NCI-H146 treated with DMSO at 0.1 percent for 48 hours (cell line): ENCODE results near the gene ARHGEF17.
"Not testable (repeated sequence)": the region's sequence is repeated elsewhere in the genome, so short reads cannot be mapped to it uniquely, and the experiment has no call there.

ENCODE experiments used
- DNase-seq: peaks from one replicate; lab custom pipeline; 2025; ENCODE audit not compliant: unreplicated experiment; lab: John Stamatoyannopoulos, UW

The ARHGEF17 gene

DNA sequence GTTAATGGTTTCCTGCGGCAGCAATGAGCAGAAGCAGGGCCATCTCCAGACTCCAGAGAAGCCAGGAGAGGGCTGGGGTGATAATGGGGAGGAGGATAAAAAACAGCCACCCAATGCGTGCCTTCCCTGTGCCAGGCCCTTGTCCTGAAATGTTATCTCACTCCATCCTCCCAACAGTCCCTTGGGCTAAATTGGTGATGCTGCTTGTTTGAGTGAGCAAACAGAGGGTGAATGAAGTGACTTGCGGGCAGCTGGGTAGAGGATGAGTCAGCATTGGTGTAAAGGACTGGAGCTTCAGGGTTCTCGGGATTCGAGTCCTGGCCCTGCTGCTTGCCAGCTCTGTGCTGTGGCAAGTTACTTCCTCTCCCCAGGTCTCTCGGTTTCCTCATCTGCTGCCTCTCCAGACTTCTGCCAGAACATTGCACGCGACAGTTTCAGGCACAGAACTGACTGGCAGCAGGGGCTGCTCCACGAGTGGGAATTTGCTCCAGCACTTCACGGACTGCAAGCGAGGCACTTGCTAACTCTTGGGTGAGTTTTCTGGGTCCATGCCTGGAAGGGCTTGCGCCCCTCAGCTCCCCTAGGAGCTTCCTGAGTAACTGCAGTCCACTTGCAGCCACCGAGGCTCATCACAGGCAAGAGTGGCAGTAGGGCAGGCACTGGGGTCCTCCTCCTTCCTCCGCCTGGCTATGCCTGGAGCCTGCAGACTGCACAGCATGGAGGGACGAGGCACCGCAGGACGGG lies 36.0 kb upstream of the ARHGEF17 start, which contains the start of gene P2RY6:
P2RY6 (plus strand) TSS at position 403 of the 744 bp plus-strand sequence. CDS start 24,181 bp downstream, outside the sequence.
- peak; percentile 57 for DNase-seq

DNA sequence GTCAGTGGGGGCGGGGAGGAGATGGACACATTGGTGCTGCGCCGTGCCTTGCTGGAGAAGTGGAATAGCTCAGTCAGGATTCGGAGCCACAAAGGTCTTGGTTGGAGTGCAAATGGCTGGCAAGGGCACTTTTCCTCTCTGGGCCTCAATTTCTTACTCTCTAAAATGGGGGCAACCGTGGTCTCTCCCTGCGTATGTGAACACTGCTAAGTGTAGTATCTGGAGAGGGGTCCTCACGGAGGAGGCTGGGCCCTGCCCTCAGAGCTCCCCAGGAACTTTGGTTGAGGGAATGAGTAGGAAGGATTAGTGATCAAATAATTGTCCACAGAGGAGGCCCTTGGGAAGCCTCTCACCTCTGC lies 35.4 kb upstream of the ARHGEF17 start:
- no peak for DNase-seq

DNA sequence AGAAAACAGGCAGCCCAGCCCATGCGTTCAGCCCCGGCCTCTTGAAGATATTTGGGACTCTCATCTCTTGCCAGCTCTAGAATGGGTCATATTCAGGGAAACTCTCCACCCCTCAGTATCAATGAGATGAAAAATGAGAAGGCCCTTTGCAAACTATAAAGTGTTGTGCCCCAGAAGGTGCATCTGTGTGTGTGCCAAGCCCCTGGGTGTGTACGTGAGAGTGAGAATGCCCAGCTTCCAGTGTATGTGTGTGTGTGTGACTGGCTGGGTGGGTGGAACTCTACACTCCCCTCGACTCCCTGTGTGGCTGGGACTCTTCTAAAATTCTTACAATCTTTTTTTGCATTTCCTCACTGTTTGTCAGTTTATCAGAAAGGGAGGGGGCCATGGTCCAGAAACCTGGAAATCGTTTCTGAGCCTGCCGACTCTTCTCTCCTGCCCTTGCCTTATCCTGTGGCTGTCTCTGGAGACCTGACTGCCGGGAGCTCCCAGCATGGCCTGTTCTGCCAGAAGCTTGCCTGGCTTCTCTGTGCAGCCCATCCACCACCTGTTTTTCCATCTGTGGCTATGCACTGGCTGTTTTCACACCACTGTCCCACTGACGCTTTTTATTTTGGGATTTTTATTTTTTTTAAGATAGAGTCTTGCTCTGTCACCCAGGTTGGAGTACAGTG lies 34.7 kb upstream of the ARHGEF17 start:
- DNase-seq, result no peak

DNA sequence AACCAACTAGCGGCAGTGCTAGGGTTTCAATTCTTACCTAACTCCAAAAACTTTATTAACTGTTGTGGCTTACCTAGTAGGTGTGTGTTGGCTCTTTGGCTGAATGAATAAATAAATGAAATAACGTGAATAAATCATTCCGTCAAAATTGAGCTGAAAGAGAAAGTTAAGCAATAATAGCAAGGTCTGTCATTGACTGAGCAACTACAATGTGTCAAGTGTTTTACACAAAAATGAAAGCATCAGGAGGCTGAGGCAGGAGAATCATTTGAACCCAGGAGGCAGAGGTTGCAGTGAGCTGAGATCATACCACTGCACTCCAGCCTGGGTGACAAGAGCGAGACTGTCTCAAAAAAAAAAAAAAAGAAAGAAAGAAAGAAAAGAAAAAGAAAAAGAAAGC lies 33.9 kb upstream of the ARHGEF17 start:
- DNase-seq, result not testable (repeated sequence)

DNA sequence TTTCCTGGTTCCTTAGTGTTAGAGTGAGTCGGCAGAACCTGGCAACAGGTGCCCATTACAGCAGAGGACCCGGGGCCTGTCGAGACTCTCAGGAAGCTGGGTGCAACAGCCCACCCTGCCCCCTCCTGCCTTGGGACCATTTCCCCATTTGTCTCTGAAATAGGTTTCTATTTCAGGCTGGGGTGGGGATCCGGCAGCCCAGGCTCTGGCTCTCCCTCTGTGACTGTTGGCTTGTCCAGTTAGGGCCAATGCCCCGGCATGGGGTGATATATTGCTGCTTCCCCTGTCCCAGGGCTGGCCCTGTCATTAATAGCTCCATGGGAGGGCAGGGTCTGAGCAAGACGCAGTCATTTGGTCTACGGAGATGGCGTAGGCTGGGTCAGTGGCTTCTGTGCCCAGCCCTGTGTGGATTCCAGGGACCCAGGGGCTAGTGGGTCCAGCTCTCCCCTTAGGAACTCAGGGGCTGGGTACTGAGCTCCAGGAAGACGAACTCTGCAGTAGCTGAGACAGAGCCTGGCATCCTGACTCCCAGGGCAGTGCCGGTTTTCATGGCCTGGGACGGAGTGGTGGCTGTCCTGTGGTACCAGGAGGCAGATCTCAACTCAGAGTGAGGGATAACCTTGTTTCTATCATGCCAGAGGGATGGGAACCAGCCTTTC lies 33.2 kb upstream of the ARHGEF17 start:
- DNase-seq, result no peak

DNA sequence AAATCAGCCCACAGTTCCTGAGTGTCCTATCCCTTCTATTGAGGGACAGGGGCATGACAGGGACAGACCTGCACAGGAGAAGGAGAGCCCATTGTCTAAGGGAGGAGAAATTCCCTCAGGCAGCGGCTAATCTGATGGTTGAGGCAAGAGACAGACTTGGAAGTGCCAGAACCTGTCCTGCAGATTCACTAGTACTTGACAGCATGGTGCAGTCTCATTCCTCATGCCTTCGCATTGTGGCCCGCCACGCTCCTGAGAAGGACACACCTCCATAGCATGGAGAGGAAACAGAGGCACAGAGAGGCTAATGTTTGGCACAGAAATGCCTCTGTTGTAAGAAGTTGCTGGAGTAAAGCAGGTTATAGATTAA lies 32.7 kb upstream of the ARHGEF17 start:
- DNase-seq, result no peak

DNA sequence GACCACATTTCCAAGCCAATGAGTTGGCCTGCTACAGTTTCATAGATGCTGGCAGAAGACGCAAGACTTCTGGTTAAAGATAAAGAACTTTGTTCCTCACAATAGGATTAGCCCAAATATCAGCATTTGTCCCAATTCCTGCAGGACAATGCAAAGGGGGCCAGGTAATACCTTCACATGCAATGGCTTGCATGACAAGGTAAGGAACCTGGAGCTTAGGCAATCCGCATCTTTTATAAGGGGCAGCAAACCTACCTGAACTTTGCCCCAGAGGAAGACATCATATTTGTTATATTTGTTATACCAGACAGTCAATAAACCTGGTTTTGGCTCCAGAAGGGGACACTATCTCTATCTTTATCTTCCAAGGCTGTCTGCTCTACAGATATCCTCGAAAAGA lies 30.6 kb upstream of the ARHGEF17 start:
- DNase-seq, result no peak

DNA sequence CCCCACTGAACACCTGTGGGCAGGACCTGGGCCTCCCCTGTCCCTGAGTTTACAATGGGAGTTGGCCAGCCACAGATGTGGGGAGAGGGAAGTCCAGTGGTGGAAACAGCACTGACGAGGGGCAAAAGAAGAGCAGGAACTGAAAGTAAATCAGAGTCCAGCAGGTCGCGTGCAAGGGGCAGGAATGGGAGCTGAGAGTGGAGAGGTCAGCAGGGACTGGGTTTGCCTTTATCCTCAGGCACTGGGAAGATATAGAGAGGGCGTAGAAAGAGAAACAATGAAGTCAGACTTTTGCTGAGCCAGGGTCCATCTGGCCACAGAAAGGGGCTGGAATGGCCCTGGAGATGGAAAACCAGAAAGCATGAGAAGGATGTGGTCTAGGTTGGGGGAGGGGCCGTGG lies 27.4 kb upstream of the ARHGEF17 start:
- no peak for DNase-seq

DNA sequence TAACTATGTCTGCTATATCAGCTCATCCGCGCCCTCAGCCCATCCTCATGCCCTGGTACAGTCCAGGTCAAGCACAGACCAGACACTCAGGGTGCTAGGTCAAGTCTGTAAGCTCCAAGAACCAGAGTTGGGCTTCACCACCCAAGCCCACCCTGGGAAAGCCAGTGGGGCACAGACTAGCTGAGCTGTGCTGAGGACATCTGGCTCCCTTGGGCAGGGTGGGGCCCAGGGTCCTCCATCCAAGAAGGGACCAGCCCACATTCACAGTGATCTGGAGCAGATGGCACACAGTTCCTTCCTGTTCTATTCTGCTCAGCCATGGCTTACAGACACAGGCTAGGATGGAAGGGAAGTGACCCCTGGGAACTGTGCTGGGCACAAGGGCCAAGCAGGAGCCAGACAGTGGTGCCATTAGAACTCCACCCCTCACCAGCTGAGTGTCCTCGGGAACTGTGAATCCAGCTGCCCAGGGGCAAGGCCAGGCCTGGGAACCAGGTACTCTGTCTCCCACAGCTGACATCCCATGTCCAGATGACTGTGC lies 26.8 kb upstream of the ARHGEF17 start:
- DNase-seq, result no peak

DNA sequence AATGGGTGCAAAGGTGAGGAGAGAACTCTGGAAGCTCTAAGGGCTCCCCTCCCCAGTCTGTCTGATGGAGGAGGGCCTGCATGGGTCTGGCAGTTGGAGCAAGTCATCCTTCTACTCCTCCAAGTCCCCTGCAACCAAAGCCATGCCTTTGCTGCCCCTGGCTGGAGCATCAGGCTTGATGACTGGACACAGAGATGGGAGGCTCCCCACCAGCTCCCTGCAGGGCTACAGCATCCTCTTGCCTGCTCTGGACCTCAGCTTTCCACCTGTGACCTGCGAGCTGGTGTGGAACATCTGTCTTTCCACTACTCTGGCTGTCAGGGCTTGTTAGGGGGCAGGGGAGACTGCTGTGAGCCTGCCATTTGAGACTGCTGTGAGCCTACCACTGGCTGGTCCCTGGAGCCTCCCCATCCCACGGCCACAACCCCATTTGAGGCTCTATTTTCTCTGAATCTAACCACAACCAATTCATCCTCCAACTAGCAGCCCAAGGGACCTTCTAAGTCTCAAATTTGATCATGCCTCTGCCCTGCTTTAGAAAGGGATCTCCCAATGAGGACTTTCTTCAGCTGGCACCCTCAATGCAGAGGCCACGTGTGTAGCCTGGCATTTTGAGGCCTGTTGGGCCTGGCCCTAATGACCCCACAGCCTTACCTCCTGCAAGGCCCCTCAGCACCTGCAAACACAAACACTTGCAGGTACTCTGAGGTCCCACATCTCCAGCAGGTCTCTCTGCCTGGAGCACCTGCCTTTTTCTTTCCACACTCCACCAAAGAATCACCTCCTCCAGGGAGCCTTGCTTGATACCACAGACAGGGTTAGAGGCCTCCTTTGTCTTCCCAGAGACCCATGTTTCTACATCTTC lies 26.0 kb upstream of the ARHGEF17 start:
- no peak for DNase-seq

DNA sequence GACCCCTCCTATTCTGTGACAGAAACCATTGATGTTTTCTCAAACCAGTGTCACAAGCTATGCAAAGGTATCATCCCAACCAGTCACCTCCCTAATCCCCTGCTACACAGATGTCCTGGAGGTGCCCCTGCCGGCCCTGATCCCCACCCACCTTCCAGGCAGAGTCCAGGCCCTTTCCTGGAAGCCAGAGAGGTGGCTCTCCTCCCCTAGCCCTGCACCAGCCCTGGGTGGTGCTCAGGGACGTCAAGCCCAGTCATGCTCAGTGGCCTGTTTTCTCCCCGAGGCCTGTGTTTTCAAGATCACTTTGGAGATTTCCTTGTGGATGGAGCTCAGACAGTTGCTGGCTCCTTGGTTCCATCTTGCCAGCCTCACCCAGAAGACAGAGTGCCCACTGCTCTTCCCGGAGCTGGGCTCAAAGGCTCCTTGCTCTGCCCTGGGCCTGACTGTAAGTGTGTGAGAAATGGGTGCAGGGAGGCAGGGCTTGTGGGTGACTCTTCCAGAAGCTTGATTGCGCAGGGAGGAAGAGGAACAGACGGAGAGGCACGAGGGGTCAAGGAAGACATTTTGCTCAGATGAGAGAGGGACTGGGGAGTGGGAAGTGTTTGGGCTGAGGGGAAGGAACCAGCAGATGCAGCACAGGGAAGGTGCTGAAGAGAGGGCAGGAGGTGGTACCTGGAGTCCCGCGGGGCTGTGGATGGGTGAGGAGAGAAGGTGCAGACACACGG lies 24.6 kb upstream of the ARHGEF17 start:
- no peak for DNase-seq

DNA sequence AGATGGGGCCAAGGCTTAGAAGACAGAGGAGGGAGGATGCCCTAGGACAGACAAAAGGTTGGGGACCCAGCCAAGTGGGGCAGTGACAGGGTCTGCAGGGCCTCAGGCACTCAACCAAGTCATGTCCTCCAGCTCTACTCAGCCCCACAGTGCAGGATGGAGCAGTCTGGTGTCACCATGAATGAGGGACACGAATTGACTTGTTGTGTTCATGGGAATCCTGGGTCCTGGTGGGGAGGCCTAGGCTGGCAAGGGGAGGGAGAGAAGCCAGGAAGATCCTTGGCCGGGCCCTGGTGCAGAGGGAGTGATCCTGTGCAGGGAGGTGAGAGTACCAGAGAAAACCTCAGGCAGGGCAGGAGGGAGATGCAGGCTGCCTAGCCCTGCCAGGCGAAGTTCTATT lies 24.0 kb upstream of the ARHGEF17 start:
- DNase-seq, result no peak

DNA sequence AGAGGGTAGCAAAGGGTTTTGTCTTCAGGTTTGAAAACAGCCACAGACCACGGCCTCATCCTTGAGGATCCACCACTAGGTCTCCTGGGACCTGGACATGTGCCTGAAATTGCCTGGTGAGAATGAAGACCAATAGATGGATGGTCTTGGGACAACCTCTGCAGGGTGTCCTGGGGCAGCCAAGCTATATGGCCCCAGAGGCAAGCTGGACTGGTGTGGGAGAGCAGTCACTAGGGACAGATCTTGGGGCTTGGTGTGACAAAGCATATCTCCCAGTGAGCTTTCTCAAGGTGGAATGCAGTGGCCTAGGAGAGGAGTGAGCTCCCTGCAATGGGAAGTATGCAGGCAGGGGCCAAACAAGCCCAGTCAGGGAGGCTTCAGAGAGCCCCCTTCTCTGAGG lies 22.4 kb upstream of the ARHGEF17 start:
- DNase-seq, result no peak

DNA sequence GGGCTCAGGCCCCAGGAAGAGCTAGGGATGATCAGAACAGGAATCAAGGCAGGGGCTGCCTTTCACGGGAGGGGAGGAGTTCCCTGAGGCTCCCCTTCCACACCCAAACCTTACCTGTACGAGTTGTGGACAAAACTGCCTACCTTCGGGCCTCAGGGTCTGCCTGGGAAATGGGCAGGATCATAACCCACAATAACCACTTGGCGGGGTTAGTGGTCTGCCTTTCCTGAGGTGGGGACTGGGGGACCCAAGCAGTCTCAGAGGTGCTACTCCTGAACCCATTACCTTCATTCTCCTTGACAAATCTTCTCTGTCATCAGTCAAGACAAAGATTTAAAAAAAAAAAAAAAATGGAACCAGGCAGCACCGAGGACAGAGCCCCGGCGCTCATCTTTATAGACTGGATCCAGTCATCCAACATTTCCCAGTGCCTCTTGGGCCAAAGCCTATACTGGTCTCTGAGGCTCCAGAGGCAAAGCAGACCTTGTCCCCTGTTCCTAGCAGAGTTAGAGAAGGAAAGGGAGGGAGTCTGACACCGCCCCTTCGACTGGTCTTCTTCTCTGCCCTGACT lies 21.8 kb upstream of the ARHGEF17 start:
- DNase-seq, result no peak

DNA sequence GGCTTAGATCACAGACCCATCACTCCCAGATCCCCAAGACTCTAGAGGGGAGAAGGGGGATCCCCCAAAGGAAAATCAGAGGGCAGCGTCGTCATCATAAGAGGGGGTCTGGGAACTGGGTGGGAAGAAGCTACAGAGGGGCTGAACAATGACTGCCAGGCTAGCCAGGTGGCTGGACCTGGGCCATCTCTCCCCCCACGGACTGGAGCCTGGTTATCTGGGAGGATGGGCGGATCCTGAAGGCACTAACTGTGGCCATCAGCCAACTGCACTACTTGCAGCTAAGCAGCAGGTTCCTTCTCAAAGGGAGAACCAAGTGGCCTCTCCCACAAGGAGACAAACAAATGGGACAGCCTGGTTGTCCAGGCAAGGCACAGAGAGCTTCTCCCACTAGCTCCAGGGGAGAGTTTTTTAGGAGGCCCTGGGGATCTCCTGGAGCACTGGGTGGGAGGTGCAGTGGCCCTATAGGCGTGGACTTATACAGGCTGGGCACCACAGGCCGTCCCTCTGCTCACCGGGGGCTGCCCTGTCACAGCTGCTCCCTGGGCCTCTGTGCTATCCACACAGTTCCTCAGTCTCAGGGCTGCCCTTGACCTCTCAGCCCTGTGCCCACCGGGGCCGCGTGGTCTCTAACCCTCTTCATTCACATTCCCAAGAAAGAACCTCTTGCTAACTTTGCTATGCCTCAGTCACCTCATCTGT lies 20.5 kb upstream of the ARHGEF17 start:
- DNase-seq, result no peak

DNA sequence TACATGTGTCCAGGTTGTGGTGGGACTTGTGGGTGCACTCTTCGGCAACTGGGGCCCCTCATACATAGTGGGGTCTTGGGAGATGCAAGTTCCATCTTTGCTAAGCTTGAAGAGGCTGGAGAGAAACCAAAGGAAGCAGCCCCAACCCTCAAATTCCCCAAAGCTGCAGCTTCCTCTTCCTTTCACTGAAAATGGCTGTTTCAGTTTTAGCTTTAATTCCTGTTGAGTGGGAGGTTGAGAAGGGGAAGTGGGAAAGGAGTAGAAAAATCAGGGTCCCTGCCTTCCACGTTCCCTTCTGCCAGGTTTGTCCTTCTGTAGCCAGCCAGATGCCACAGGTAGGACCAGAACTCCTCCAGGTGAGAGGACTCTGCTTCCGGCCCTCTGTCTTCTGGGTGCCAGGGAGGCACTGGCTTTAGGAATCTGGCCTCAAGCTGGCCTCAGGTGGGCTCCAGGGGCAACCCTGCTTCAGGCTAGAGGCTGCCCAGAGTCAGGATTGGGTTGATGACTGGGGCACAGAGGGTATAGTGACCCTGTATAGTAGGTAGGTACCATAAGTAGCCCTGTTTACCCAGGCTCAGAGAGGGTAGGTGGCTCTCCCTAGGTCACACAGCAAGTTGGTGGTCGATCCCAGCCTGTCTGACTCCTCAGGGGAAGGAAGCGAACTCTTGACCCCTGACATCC lies 19.7 kb upstream of the ARHGEF17 start:
- no peak for DNase-seq

DNA sequence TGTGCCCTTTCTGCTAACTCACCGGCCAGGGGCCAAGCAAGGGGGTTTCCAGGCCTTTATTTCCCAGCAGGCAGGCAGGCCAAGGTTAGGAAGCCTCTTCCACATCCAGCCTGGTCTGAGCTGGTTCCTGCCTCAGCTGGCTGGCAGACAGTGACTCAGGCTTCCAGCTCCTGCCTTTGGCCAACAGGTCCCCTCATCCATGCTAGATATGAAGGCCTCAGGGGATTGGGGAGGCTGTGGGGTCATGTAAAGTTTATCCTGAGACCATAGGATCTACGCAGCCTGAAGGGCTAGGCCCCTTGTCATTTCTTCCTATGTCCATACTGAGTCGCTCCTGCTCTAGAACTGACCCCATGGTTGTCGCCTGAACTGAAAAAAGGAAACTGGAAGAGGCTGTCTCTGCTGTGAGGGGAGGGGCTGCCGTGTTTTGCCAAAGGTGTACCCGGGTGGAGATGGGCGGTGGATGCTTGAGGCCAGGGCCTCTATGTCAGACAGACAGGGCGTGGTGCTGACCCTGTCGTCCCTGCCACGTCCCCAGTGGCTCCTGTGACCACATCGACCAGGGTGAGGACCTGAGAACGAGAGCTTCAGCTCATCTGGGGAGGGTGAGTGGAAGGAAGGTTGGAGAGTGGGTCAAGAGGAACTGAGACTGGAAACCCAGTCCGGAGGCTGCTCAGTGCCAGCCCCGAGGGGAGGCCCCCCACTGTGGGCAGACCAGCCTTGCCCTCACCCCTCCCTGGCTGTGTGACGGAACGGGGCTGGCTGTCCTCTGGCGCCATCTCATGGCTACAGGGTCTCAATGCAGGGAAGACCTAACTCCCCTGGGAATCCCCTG lies 19.0 kb upstream of the ARHGEF17 start:
- peak; percentile 33 for DNase-seq

DNA sequence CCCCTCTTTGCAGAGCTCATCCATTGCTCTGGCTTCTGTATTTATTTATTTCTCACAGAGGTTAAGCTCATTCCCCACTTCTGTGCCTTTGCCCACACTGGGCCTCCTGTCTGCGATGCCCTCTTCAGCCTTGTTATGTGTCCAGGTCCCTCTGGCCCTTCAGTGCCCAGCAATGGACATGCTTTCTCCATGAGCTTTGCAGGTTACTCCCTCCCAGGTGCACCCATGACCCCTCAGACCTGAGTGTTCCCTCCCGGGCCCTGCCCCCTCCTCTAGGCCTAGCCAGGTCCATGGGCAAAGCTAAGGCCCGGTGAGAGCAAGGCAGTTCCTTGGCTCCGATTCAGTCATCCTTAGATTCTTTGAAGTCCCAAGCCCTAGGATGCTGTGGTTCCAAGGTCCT lies 17.5 kb upstream of the ARHGEF17 start:
- no peak for DNase-seq
